Nephron progenitor cell (in vitro differentiated cells): ENCODE measurements around the gene OLFM2.
"Not testable (repeated sequence)": the region's sequence is repeated elsewhere in the genome, so short reads cannot be mapped to it uniquely, and the experiment has no call there.

ENCODE experiments used
- DNase-seq: peaks from one replicate; pipeline ENCODE4 v3.0.0; 2021
- H3K27ac Mint-ChIP-seq: 2 replicates; pipeline ENCODE4 v1.8.0; 2021; ENCODE audit warnings: mild to moderate bottlenecking, moderate library complexity, mixed read lengths
- H3K27me3 Mint-ChIP-seq: 2 replicates; pipeline ENCODE4 v1.8.0; 2021; ENCODE audit warnings: mild to moderate bottlenecking, low read depth, mixed read lengths; ENCODE audit not compliant: poor library complexity
- H3K36me3 Mint-ChIP-seq: 2 replicates; pipeline ENCODE4 v1.8.0; 2021; ENCODE audit warnings: low read depth, mixed read lengths
- H3K4me1 Mint-ChIP-seq: 2 replicates; pipeline ENCODE4 v1.8.0; 2021; ENCODE audit warnings: mixed read lengths
- H3K4me3 Mint-ChIP-seq: 2 replicates; pipeline ENCODE4 v1.8.0; 2021; ENCODE audit warnings: mild to moderate bottlenecking, moderate library complexity, mixed read lengths
- H3K9me3 Mint-ChIP-seq: 2 replicates; pipeline ENCODE4 v1.8.0; 2021; ENCODE audit warnings: mild to moderate bottlenecking, moderate library complexity, mixed read lengths
- TF ChIP-seq, protein P1 (sequence below): fragments of 200-600 bp; sonication (generic); IDR thresholded peaks from 2 replicates; pipeline ENCODE4 v1.5.0; 2021; ENCODE audit warnings: antibody characterized with exemption

The OLFM2 gene

DNA sequence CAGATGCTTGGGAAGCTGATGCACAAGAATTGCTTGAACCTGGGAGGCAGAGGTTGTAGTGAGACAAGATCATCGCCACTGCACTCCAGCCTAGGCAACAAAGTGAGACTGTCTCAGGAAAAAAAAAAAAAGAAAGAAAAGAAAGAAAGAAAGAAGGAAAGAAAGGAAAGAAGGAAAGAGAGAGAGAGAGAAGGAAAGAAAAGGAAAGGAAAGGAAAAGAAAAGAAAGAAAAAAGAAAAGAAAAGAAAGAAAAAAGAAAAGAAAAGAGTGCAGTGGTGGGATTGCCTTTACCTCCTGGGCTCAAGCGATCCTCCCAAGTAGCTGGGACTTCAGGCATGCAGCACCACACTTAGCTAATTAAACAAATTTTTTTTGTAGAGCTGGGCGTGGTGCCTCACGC is 12.9 kb downstream of the OLFM2 start:
- Mint-ChIP-seq H3K9me3 (peaks cover 21% of the 10 kb centered on the region), H3K27ac (no peak overlapping the region)

DNA sequence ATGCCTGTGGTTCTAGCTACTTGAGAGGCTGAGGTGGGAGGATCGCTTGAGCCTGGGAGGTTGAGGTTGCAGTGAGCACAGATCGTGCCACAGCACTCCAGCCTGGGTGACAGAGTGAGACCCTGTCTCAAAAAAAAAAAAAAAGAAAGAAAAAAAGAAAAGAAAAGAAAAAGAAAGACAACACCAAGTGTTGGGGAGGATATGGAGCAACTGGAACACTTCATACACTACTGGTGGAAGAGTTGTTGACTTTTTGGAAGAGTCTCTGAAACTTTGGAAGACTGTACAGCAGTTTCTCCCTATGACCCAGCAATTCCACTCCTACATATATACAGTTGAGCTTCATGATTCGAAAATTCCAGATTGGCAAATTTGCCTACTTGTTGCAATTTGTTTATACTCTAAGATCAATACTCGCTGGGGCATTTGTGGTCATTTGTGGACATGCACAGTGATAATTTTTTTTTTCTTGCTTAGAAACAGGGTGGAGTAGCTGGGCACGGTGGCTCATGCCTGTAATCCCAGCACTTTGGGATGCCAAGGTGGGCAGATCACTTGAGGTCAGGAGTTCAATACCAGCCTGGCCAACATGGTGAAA is 13.4 kb downstream of the OLFM2 start:
- H3K4me3 Mint-ChIP-seq, H3K27me3 Mint-ChIP-seq, DNase-seq, H3K4me1 Mint-ChIP-seq, H3K27ac Mint-ChIP-seq: not testable (repeated sequence)
- Mint-ChIP-seq H3K9me3 (peaks cover 21% of the 10 kb centered on the region), H3K36me3 (peaks cover 22% of the 10 kb centered on the region)

More for the DNA sequence above, 12.9 kb downstream of the OLFM2 start:
- Mint-ChIP-seq H3K4me3 (no peak overlapping the region), H3K36me3 (peaks cover 22% of the 10 kb centered on the region), H3K4me1 (peaks cover 5% of the 10 kb centered on the region), H3K27me3 (no peaks in the 10 kb centered on the region)
- TF ChIP-seq, protein P1, sequence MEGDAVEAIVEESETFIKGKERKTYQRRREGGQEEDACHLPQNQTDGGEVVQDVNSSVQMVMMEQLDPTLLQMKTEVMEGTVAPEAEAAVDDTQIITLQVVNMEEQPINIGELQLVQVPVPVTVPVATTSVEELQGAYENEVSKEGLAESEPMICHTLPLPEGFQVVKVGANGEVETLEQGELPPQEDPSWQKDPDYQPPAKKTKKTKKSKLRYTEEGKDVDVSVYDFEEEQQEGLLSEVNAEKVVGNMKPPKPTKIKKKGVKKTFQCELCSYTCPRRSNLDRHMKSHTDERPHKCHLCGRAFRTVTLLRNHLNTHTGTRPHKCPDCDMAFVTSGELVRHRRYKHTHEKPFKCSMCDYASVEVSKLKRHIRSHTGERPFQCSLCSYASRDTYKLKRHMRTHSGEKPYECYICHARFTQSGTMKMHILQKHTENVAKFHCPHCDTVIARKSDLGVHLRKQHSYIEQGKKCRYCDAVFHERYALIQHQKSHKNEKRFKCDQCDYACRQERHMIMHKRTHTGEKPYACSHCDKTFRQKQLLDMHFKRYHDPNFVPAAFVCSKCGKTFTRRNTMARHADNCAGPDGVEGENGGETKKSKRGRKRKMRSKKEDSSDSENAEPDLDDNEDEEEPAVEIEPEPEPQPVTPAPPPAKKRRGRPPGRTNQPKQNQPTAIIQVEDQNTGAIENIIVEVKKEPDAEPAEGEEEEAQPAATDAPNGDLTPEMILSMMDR, result no peak
- no peak for DNase-seq

DNA sequence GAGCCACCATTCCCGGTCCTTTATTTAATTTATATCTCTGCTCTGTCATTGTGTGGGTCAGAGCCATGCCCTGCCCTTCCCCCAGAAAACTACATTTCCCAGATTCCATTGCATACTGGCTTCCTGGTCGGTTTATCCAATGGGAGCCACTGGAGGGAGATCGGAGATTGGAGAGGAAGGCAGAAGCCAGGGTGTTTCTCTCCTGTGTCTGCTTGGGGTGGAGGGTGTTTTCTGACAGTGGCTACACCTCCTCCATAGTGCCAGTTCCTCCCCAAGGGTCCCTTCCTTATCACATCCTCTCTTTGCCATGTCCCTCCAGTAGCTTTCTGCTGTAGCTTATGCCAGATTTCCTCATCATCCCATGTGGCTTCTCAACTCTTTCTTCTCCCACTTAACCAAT is 19.0 kb downstream of the OLFM2 start:
- H3K36me3 Mint-ChIP-seq, result peaks cover 5% of the 10 kb centered on the region
- peaks cover 4% of the 10 kb centered on the region for H3K9me3 Mint-ChIP-seq
- H3K27me3 Mint-ChIP-seq, result no peaks in the 10 kb centered on the region
- peak; percentile 36 for DNase-seq
- peaks cover 14% of the 10 kb centered on the region for H3K4me1 Mint-ChIP-seq
- peak overlapping the region; percentile 14 for H3K4me3 Mint-ChIP-seq
- peak overlapping the region; percentile 55 for H3K27ac Mint-ChIP-seq
- TF ChIP-seq, protein P1, result no peak

DNA sequence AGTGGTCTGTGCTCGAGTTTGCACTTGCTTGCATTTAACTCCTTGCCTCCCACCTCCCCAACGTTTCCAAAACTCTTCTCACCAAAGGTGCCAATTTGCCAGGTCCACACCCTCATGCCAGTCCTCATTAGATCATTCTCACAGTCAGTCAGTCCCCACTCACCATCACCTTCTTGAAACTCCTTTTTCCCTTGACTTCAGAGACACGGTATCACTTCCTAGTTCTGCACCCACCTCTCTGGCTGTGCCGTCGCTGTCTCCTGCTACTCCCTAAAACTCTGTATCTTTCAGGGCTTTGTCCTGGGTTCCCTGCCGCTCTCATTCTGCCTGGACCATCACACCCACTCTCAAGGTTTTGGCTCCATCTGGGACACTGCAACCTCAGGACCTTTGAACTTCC is 19.6 kb downstream of the OLFM2 start:
- Mint-ChIP-seq H3K9me3 (no peaks in the 10 kb centered on the region), H3K4me1 (peaks cover 14% of the 10 kb centered on the region), H3K36me3 (no peaks in the 10 kb centered on the region), H3K27me3 (no peaks in the 10 kb centered on the region), H3K4me3 (no peak overlapping the region), H3K27ac (peak overlapping the region; percentile 55)
- DNase-seq, result no peak
- TF ChIP-seq, protein P1, result no peak

DNA sequence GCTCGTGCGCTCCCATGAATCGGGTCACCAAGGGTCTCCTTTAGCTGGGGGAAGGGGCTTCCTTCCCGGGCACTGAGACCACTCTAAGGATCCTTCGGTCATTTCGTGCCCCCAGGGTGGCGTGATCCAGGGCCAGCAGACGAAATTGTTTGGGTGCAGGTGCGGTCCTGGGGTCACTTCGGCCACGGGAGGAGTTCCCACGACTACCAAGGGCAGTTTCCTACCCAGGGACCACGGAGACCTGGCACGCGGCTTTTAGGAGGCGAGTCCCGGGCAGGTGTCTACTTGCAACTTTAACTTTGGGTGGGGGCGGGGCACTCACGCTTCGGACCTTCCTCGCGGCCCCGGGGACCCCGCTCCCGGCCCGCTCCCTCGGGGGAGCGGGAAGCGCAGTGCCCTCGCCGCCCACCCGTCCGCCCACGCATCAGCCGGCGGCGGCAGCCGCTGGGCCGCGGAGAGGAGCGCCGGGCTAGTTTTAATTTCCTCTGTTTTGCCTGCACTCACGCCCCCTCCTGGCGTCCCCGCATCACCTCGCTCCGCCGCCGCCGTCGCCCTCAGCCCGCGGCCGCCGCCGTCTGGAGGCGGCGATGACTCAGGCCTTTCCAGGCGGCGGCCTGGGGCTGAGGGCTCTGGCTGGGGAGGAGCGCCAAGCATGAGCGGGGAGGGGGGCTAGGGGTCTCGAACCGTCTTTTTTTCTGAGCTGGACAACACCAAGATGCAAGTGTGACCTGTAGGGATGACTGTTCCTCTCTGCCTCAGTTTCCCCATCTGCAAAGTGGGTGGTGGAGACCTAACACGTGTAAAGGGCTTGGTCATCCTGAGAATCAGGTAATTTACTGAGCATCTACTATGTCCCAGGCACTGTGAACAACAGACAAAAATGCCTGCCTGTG is 21.8 kb downstream of the OLFM2 start:
- no peaks in the 10 kb centered on the region for H3K36me3 Mint-ChIP-seq
- TF ChIP-seq, protein P1, result peak; percentile 52
- H3K9me3 Mint-ChIP-seq, result no peaks in the 10 kb centered on the region
- DNase-seq, result peak; percentile 86
- H3K27me3 Mint-ChIP-seq, result no peaks in the 10 kb centered on the region
- H3K4me3 Mint-ChIP-seq, result peak overlapping the region; percentile 73
- H3K27ac Mint-ChIP-seq, result no peak overlapping the region
- peaks cover 19% of the 10 kb centered on the region for H3K4me1 Mint-ChIP-seq

DNA sequence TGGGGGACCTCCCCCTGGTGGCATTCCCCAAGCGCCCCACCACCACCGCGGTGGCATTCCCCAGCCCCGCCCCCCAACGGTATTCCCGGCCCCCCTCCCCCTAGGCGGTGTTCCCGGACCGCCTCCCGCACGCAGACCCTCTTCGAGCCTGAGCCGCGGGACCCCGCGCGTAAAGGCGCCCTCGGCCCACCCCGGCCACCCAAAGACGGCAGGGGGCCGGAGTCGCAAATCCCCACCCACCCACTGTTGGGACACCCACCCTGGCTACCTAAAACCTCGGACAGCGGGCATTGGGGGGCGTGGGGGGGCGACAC is 22.4 kb downstream of the OLFM2 start:
- H3K27ac Mint-ChIP-seq, result no peak overlapping the region
- H3K9me3 Mint-ChIP-seq, result no peaks in the 10 kb centered on the region
- H3K4me3 Mint-ChIP-seq, result peak overlapping the region; percentile 73
- peaks cover 2% of the 10 kb centered on the region for H3K27me3 Mint-ChIP-seq
- H3K36me3 Mint-ChIP-seq, result no peaks in the 10 kb centered on the region
- TF ChIP-seq, protein P1, result no peak
- no peak for DNase-seq
- peaks cover 25% of the 10 kb centered on the region for H3K4me1 Mint-ChIP-seq
